ENCODE measurements around the gene ATP2B2. TPM values are rescaled to one million over a fixed set of nuclear protein-coding genes. Genes with fewer than 3 reads are reported as not detected.

ATP2B2 gene
- total RNA-seq, 4 donors from 2014 or later = not detected

GRCh38 chr3:10330319-10330718 lies 175.1 kb downstream of the ATP2B2 start:
- Histone ChIP-seq H3K4me1 (no peaks in the 10 kb centered on the region), H3K4me3 (no peak overlapping the region), H3K9me3 (no peaks in the 10 kb centered on the region), H3K27ac (no peak overlapping the region), H3K27me3 (peaks cover 49% of the 10 kb centered on the region), H3K36me3 (no peaks in the 10 kb centered on the region)
- in situ Hi-C loops (cut with MboI; ENCODE audit: low pct_ligation_motif_present in 1 of 4, low pct_unique_long_range_greater_than_20kb in 1 of 4, low sequenced_read_pairs in 3 of 4) = loop anchor here in 1 of 4 donors (25.0 kb wide), 1 partner anchor 407 kb away; no protein-coding TSS in a partner anchor
- intact Hi-C loops (cut with DNase I; ENCODE audit: low total_unique reads) = no loop called here
- TF ChIP-seq EP300 (IDR thresholded peaks at IDR 0.05; ENCODE audit: low read depth) = no peak
- no peak for TF ChIP-seq POLR2AphosphoS5 (IDR thresholded peaks at IDR 0.05)
- no peak for TF ChIP-seq CTCF (IDR thresholded peaks at IDR 0.05)
- no peak for TF ChIP-seq POLR2A (IDR thresholded peaks at IDR 0.05)
- no peak for DNase-seq
- WGBS, 2 donors (ENCODE audit: low coverage in 1 of 2) = 79% methylated on average over 12 of the region's 12 CpGs; no CpG with 5 or more reads in 1 of the 2 donors

GRCh38 chr3:10329495-10330015 lies 175.8 kb downstream of the ATP2B2 start:
- intact Hi-C loops (cut with DNase I; ENCODE audit: low total_unique reads) = no loop called here
- Histone ChIP-seq H3K4me3 (no peak overlapping the region), H3K9me3 (no peaks in the 10 kb centered on the region), H3K36me3 (no peaks in the 10 kb centered on the region), H3K27ac (no peak overlapping the region), H3K4me1 (no peaks in the 10 kb centered on the region), H3K27me3 (peaks cover 49% of the 10 kb centered on the region)
- WGBS, 2 donors (ENCODE audit: low coverage in 1 of 2) = 61 to 71% methylated on average over 4 to 14 of the region's 14 CpGs
- TF ChIP-seq CTCF (IDR thresholded peaks at IDR 0.05) (no peak), POLR2A (IDR thresholded peaks at IDR 0.05) (no peak), POLR2AphosphoS5 (IDR thresholded peaks at IDR 0.05) (no peak), EP300 (IDR thresholded peaks at IDR 0.05; ENCODE audit: low read depth) (no peak)
- no peak for DNase-seq
- in situ Hi-C loops (cut with MboI; ENCODE audit: low pct_ligation_motif_present in 1 of 4, low pct_unique_long_range_greater_than_20kb in 1 of 4, low sequenced_read_pairs in 3 of 4) = loop anchor here in 1 of 4 donors (25.0 kb wide), 1 partner anchor 408 kb away; no protein-coding TSS in a partner anchor

- Histone ChIP-seq H3K9me3 (no peaks in the 10 kb centered on the region), H3K4me1 (no peaks in the 10 kb centered on the region), H3K4me3 (no peak overlapping the region), H3K27me3 (peaks cover 49% of the 10 kb centered on the region), H3K36me3 (no peaks in the 10 kb centered on the region), H3K27ac (no peak overlapping the region)
- in situ Hi-C loops (cut with MboI; ENCODE audit: low pct_ligation_motif_present in 1 of 4, low pct_unique_long_range_greater_than_20kb in 1 of 4, low sequenced_read_pairs in 3 of 4) = loop anchor here in 1 of 4 donors (25.0 kb wide), 1 partner anchor 409 kb away; no protein-coding TSS in a partner anchor
- intact Hi-C loops (cut with DNase I; ENCODE audit: low total_unique reads) = no loop called here
- no peak for DNase-seq
- 20 to 59% methylated on average over 2 to 31 of the region's 31 CpGs for WGBS, 2 donors (ENCODE audit: low coverage in 1 of 2)
- no peak for TF ChIP-seq POLR2A (IDR thresholded peaks at IDR 0.05)
- TF ChIP-seq POLR2AphosphoS5 (IDR thresholded peaks at IDR 0.05) = no peak
- no peak for TF ChIP-seq EP300 (IDR thresholded peaks at IDR 0.05; ENCODE audit: low read depth)
- TF ChIP-seq CTCF (IDR thresholded peaks at IDR 0.05) = no peak
Observed at GRCh38 chr3:10328460-10329071, 176.8 kb downstream of the ATP2B2 start.

- H3K9me3 ChIP-seq = no peaks in the 10 kb centered on the region
- H3K27ac ChIP-seq = no peak overlapping the region
- no peak for TF ChIP-seq CTCF (IDR thresholded peaks at IDR 0.05)
- TF ChIP-seq POLR2A (IDR thresholded peaks at IDR 0.05) = no peak
- TF ChIP-seq POLR2AphosphoS5 (IDR thresholded peaks at IDR 0.05) = no peak
- no peak for TF ChIP-seq EP300 (IDR thresholded peaks at IDR 0.05; ENCODE audit: low read depth)
- no peak for DNase-seq
- peaks cover 49% of the 10 kb centered on the region for H3K27me3 ChIP-seq
- WGBS, 2 donors (ENCODE audit: low coverage in 1 of 2) = 43 to 54% methylated on average over 10 of the region's 10 CpGs
- intact Hi-C loops (cut with DNase I; ENCODE audit: low total_unique reads) = no loop called here
- no peak overlapping the region for H3K4me3 ChIP-seq
- no peaks in the 10 kb centered on the region for H3K4me1 ChIP-seq
- in situ Hi-C loops (cut with MboI; ENCODE audit: low pct_ligation_motif_present in 1 of 4, low pct_unique_long_range_greater_than_20kb in 1 of 4, low sequenced_read_pairs in 3 of 4) = loop anchor here in 1 of 4 donors (25.0 kb wide), 1 partner anchor 410 kb away; no protein-coding TSS in a partner anchor
- H3K36me3 ChIP-seq = no peaks in the 10 kb centered on the region
Observed at GRCh38 chr3:10327592-10327991, 177.8 kb downstream of the ATP2B2 start.

Measured in transverse colon (tissue), 4 donors.